ENCODE measurements around the gene UQCRC1. TPM values are rescaled to one million over a fixed set of nuclear protein-coding genes. Genes with fewer than 3 reads are reported as not detected.

The UQCRC1 gene
- total RNA-seq, 6 donors from 2014 or later = 119 to 239 (median 154) TPM

DNA sequence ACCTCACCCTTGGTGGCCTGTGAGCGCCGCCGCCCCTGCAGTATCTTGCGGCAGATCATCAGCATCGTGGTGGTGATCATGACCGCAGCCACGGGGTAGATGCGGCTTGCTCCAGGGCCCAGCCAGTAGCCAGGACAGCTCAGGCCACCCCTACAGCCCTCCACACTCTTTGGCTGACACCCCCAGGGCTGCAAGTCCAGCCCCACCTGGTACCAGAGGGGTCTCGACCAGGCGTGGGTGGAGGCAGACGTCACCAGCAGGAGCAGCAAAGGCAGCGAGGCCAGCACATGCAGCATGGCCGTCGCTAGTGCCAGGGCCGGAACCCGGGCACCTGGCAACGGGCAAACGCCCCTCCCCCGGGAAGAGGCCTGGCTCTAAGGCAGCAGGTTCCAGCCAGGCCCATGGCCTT, 12.0 kb upstream of the UQCRC1 start, which contains the start of gene TMEM89:
TMEM89 (minus strand) TSS at position 309 of the 409 bp plus-strand sequence; CDS start at position 296, 13 bp downstream.
- Histone ChIP-seq H3K4me1 (no peaks in the 10 kb centered on the region), H3K27ac (no peak within 1 kb of the TSS), H3K36me3 (peaks cover 0 to 20% (median 13%) of the 10 kb centered on the region in 4 donors), H3K9me3 (peaks cover 0 to 16% (median 14%) of the 10 kb centered on the region in 4 donors), H3K27me3 (no peaks in the 10 kb centered on the region), H3K4me3 (no peak within 1 kb of the TSS)
- 92 to 93% methylated on average over 17 to 19 of the region's 19 CpGs for WGBS, 2 donors
- no peak for TF ChIP-seq EP300 (IDR thresholded peaks at IDR 0.05)
- no peak for TF ChIP-seq POLR2A (IDR thresholded peaks at IDR 0.05)
- TF ChIP-seq, protein P1, sequence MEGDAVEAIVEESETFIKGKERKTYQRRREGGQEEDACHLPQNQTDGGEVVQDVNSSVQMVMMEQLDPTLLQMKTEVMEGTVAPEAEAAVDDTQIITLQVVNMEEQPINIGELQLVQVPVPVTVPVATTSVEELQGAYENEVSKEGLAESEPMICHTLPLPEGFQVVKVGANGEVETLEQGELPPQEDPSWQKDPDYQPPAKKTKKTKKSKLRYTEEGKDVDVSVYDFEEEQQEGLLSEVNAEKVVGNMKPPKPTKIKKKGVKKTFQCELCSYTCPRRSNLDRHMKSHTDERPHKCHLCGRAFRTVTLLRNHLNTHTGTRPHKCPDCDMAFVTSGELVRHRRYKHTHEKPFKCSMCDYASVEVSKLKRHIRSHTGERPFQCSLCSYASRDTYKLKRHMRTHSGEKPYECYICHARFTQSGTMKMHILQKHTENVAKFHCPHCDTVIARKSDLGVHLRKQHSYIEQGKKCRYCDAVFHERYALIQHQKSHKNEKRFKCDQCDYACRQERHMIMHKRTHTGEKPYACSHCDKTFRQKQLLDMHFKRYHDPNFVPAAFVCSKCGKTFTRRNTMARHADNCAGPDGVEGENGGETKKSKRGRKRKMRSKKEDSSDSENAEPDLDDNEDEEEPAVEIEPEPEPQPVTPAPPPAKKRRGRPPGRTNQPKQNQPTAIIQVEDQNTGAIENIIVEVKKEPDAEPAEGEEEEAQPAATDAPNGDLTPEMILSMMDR (IDR thresholded peaks at IDR 0.05) = no peak
- no peak for TF ChIP-seq POLR2AphosphoS5 (IDR thresholded peaks at IDR 0.05)
- DNase-seq (no peak), ATAC-seq (ENCODE audit: low FRiP score in 2 of 2) (peak; percentile 4 to 18)

GRCh38 chr3:48619541-48620524, 10.4 kb upstream of the UQCRC1 start:
- peaks cover 0 to 3% (median under 1%) of the 10 kb centered on the region in 4 donors for H3K36me3 ChIP-seq
- no peaks in the 10 kb centered on the region for H3K4me1 ChIP-seq
- 75 to 84% methylated on average over 7 of the region's 7 CpGs for WGBS, 2 donors
- H3K27ac ChIP-seq = no peak overlapping the region
- ATAC-seq (ENCODE audit: low FRiP score in 2 of 2) (peak in 1 of 2 donors; percentile 49), DNase-seq (no peak)
- TF ChIP-seq POLR2A (IDR thresholded peaks at IDR 0.05) (no peak), POLR2AphosphoS5 (IDR thresholded peaks at IDR 0.05) (no peak)
- TF ChIP-seq, protein P1 (IDR thresholded peaks at IDR 0.05) = no peak
- H3K27me3 ChIP-seq = no peaks in the 10 kb centered on the region
- H3K9me3 ChIP-seq = peaks cover 0 to 16% (median 14%) of the 10 kb centered on the region in 4 donors
- no peak overlapping the region for H3K4me3 ChIP-seq

DNA sequence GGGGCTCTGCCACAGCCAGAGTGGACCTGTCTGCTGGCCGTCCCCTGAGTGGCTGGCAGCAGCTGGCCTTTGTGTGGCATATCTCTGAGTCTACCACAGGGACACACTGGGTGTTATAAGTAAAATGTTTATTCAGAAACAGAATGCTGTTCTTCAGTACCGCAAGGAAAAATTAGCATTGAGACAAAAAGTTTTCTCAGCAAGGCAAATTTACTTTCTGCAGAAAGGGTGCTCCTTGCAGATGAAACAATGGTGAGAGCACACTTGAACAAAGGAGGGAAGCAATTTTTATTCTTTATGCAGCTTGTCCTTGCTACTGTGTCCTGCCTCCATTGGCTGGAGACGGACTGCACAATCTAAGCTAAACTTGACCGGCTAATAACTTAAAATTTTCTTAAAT, 8.1 kb upstream of the UQCRC1 start:
- Histone ChIP-seq H3K27me3 (no peaks in the 10 kb centered on the region), H3K4me3 (no peak overlapping the region), H3K36me3 (no peaks in the 10 kb centered on the region), H3K4me1 (no peaks in the 10 kb centered on the region), H3K27ac (no peak overlapping the region), H3K9me3 (peaks cover 0 to 16% (median 14%) of the 10 kb centered on the region in 4 donors)
- TF ChIP-seq POLR2AphosphoS5 (IDR thresholded peaks at IDR 0.05) (no peak), POLR2A (IDR thresholded peaks at IDR 0.05) (no peak), EP300 (IDR thresholded peaks at IDR 0.05) (no peak)
- TF ChIP-seq, protein P1 (IDR thresholded peaks at IDR 0.05) = no peak
- DNase-seq = no peak
- 94 to 97% methylated on average over 4 of the region's 4 CpGs for WGBS, 2 donors
- no peak for ATAC-seq (ENCODE audit: low FRiP score in 2 of 2)

DNA sequence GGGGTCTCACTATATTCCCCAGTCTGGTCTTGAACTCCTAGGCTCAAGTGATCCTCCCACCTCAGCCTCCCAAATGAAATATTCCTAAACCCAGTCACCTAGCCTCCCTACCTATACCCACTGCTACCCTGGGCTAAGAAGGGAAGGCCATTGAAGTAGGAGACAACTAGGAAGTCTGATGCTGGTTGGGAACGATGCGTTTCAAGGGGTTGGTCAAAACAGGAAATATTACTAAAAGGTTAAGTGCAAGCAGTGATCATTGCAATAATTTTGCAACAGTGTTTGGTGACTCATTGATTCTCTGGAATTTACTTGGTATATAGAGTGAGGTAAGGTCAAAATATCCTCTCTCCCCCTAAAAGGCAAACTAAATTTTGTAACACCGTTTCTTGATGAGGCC, 4.6 kb upstream of the UQCRC1 start:
- H3K36me3 ChIP-seq = no peaks in the 10 kb centered on the region
- WGBS, 2 donors = 34 to 42% methylated on average over 3 of the region's 3 CpGs
- TF ChIP-seq EP300 (IDR thresholded peaks at IDR 0.05) (no peak), POLR2AphosphoS5 (IDR thresholded peaks at IDR 0.05) (peak in 1 of 2 donors; percentile 53), POLR2A (IDR thresholded peaks at IDR 0.05) (no peak)
- TF ChIP-seq, protein P1 (IDR thresholded peaks at IDR 0.05) = no peak
- peaks cover 0 to 6% (median 3%) of the 10 kb centered on the region in 4 donors for H3K4me1 ChIP-seq
- DNase-seq (no peak), ATAC-seq (ENCODE audit: low FRiP score in 2 of 2) (no peak)
- H3K27me3 ChIP-seq = no peaks in the 10 kb centered on the region
- H3K27ac ChIP-seq = peak overlapping the region in 1 of 4 donors; percentile 30
- H3K4me3 ChIP-seq = no peak overlapping the region
- peaks cover 0 to 16% (median 14%) of the 10 kb centered on the region in 4 donors for H3K9me3 ChIP-seq

Measured in upper lobe of left lung (tissue), 6 donors.